Trophoblast cell (in vitro differentiated cells and primary cell): ENCODE results near the gene DSG2.

Experiments
- DNase-seq, 2 donors: peaks; one replicate each; pipeline ENCODE4 v3.0.0-alpha.2; 2016
- H2AFZ ChIP-seq: 2 replicates; pipeline ENCODE4 v1.6.1; 2013; ENCODE audit warnings: low read length, moderate library complexity, mild to moderate bottlenecking; ENCODE audit not compliant: insufficient read depth, poor library complexity
- H2AK5ac ChIP-seq: 2 replicates; pipeline ENCODE4 v1.6.1; 2013; ENCODE audit warnings: mild to moderate bottlenecking, low read length
- H2BK120ac ChIP-seq: 2 replicates; pipeline ENCODE4 v1.6.1; 2013; ENCODE audit warnings: low read length, mild to moderate bottlenecking, moderate library complexity; ENCODE audit not compliant: insufficient read depth, poor library complexity
- H2BK12ac ChIP-seq: 2 replicates; pipeline ENCODE4 v1.6.1; 2013; ENCODE audit warnings: mild to moderate bottlenecking, low read length, moderate library complexity
- H2BK5ac ChIP-seq: 2 replicates; pipeline ENCODE4 v1.6.1; 2013; ENCODE audit warnings: low read length, low read depth, moderate library complexity, mild to moderate bottlenecking; ENCODE audit not compliant: poor library complexity
- H3K14ac ChIP-seq: 2 replicates; pipeline ENCODE4 v1.6.1; 2013; ENCODE audit warnings: mild to moderate bottlenecking, low read length
- H3K18ac ChIP-seq: 2 replicates; pipeline ENCODE4 v1.6.1; 2013; ENCODE audit warnings: mild to moderate bottlenecking, low read length
- H3K23ac ChIP-seq: 2 replicates; pipeline ENCODE4 v1.6.1; 2013; ENCODE audit warnings: low read length
- H3K27ac ChIP-seq: 2 replicates; pipeline ENCODE4 v1.5.1; 2013; ENCODE audit warnings: low read depth, mild to moderate bottlenecking, inconsistent platforms, low read length, moderate library complexity
- H3K27me3 ChIP-seq: 2 replicates; pipeline ENCODE4 v1.6.1; 2013; ENCODE audit warnings: inconsistent platforms, mild to moderate bottlenecking, low read length, moderate library complexity; ENCODE audit not compliant: insufficient read depth
- H3K36me3 ChIP-seq, 2 experiments: 1 replicate in 1 of 2; 2 replicates in 1 of 2; pipeline ENCODE4 v1.6.1; 2013; ENCODE audit warnings: low read length in 2 of 2, mild to moderate bottlenecking in 2 of 2, moderate library complexity in 1 of 2; ENCODE audit not compliant: insufficient read depth in 2 of 2, control insufficient read depth in 1 of 2
- H3K4ac ChIP-seq: 2 replicates; pipeline ENCODE4 v1.6.1; 2013; ENCODE audit warnings: low read depth, mild to moderate bottlenecking, low read length, moderate library complexity
- H3K4me1 ChIP-seq, 2 experiments: 1 replicate in 1 of 2; 2 replicates in 1 of 2; pipeline ENCODE4 v1.6.1; 2013; ENCODE audit warnings: low read length in 2 of 2, mild to moderate bottlenecking in 2 of 2, moderate library complexity in 1 of 2; ENCODE audit not compliant: insufficient read depth in 2 of 2, control insufficient read depth in 1 of 2
- H3K4me2 ChIP-seq: 2 replicates; pipeline ENCODE4 v1.6.1; 2013; ENCODE audit warnings: inconsistent platforms, mild to moderate bottlenecking, low read length, moderate library complexity
- H3K4me3 ChIP-seq: 2 replicates; pipeline ENCODE4 v1.5.1; 2013; ENCODE audit warnings: mild to moderate bottlenecking, low read depth, low read length, inconsistent platforms
- H3K79me1 ChIP-seq: one replicate; pipeline ENCODE4 v1.6.1; 2013; ENCODE audit warnings: low read length
- H3K79me2 ChIP-seq: 2 replicates; pipeline ENCODE4 v1.6.1; 2013; ENCODE audit warnings: low read length, mild to moderate bottlenecking; ENCODE audit not compliant: control insufficient read depth, insufficient read depth, poor library complexity
- H3K9ac ChIP-seq: 2 replicates; pipeline ENCODE4 v1.6.1; 2013; ENCODE audit warnings: mild to moderate bottlenecking, low read length
- H3K9me3 ChIP-seq: 2 replicates; pipeline ENCODE4 v1.6.1; 2013; ENCODE audit warnings: low read depth, mild to moderate bottlenecking, control low read depth, inconsistent platforms, low read length; ENCODE audit not compliant: insufficient read depth
- H4K12ac ChIP-seq: 2 replicates; pipeline ENCODE4 v1.6.1; 2013; ENCODE audit warnings: low read depth, mild to moderate bottlenecking, low read length, moderate library complexity
- H4K8ac ChIP-seq: 2 replicates; pipeline ENCODE4 v1.6.1; 2013; ENCODE audit warnings: low read depth, mild to moderate bottlenecking, low read length, moderate library complexity
- H4K91ac ChIP-seq: one replicate; pipeline ENCODE4 v1.6.1; 2013; ENCODE audit warnings: low read depth, mild to moderate bottlenecking, low read length, moderate library complexity
- WGBS: extraction: QIAGEN DNeasy Blood & Tissue Kit; methylation state at CpG from one replicate; pipeline ENCODE4 v1.1.7; 2013; ENCODE audit warnings: missing lambda C conversion rate; ENCODE audit not compliant: insufficient read length, insufficient coverage; ENCODE audit errors: extremely low coverage; 5-methylcytosine and 5-hydroxymethylcytosine counted together

DSG2 gene

GRCh38 chr18:31557446-31557845, 59.5 kb downstream of the DSG2 start:
- no peak overlapping the region for H2BK120ac ChIP-seq
- no peak overlapping the region for H3K18ac ChIP-seq
- no CpG with 5 or more reads among the region's 3 CpGs for WGBS
- no peak overlapping the region for H3K27ac ChIP-seq
- H4K12ac ChIP-seq: no peak overlapping the region
- peaks cover 1% of the 10 kb centered on the region for H3K9me3 ChIP-seq
- H3K14ac ChIP-seq: no peak overlapping the region
- no peaks in the 10 kb centered on the region for H3K79me1 ChIP-seq
- DNase-seq: no peak
- H3K9ac ChIP-seq: no peak overlapping the region
- no peak overlapping the region for H4K91ac ChIP-seq
- no peaks in the 10 kb centered on the region for H3K27me3 ChIP-seq
- no peak overlapping the region for H4K8ac ChIP-seq
- H3K79me2 ChIP-seq: no peaks in the 10 kb centered on the region
- no peak overlapping the region for H2AFZ ChIP-seq
- H2AK5ac ChIP-seq: no peak overlapping the region
- no peaks in the 10 kb centered on the region for H3K4me1 ChIP-seq
- H3K23ac ChIP-seq: no peak overlapping the region
- no peak overlapping the region for H3K4me2 ChIP-seq
- no peak overlapping the region for H2BK5ac ChIP-seq
- H2BK12ac ChIP-seq: no peak overlapping the region
- no peak overlapping the region for H3K4me3 ChIP-seq
- no peak overlapping the region for H3K4ac ChIP-seq
- no peaks in the 10 kb centered on the region for H3K36me3 ChIP-seq

GRCh38 chr18:31558567-31558966, 60.6 kb downstream of the DSG2 start:
- Histone ChIP-seq H3K4me1 (no peaks in the 10 kb centered on the region), H3K4ac (no peak overlapping the region), H2AK5ac (no peak overlapping the region), H3K27ac (no peak overlapping the region), H3K4me3 (no peak overlapping the region), H3K18ac (no peak overlapping the region), H3K4me2 (no peak overlapping the region), H3K79me1 (no peaks in the 10 kb centered on the region), H3K27me3 (no peaks in the 10 kb centered on the region), H3K9me3 (peaks cover 1% of the 10 kb centered on the region), H3K79me2 (no peaks in the 10 kb centered on the region), H3K14ac (no peak overlapping the region), H2BK120ac (no peak overlapping the region), H3K36me3 (no peaks in the 10 kb centered on the region), H4K8ac (no peak overlapping the region), H3K23ac (no peak overlapping the region), H4K91ac (no peak overlapping the region), H2BK5ac (no peak overlapping the region), H3K9ac (no peak overlapping the region), H2AFZ (no peak overlapping the region), H2BK12ac (no peak overlapping the region), H4K12ac (no peak overlapping the region)
- peak in 1 of 2 donors; percentile 19 for DNase-seq
- WGBS: no CpG with 5 or more reads among the region's 9 CpGs

GRCh38 chr18:31562726-31563125, 64.7 kb downstream of the DSG2 start:
- peak in 1 of 2 donors; percentile 15 for DNase-seq
- Histone ChIP-seq H4K8ac (no peak overlapping the region), H4K12ac (no peak overlapping the region), H3K14ac (no peak overlapping the region), H2AK5ac (no peak overlapping the region), H3K4me3 (no peak overlapping the region), H3K4ac (no peak overlapping the region), H3K23ac (no peak overlapping the region), H2AFZ (no peak overlapping the region), H4K91ac (no peak overlapping the region), H3K9me3 (no peaks in the 10 kb centered on the region), H3K4me2 (no peak overlapping the region), H2BK12ac (no peak overlapping the region), H3K79me1 (no peaks in the 10 kb centered on the region), H3K27me3 (no peaks in the 10 kb centered on the region), H3K36me3 (no peaks in the 10 kb centered on the region), H3K18ac (no peak overlapping the region), H3K27ac (no peak overlapping the region), H2BK5ac (no peak overlapping the region), H3K79me2 (no peaks in the 10 kb centered on the region), H3K4me1 (no peaks in the 10 kb centered on the region), H2BK120ac (no peak overlapping the region), H3K9ac (no peak overlapping the region)
- no CpG with 5 or more reads among the region's 4 CpGs for WGBS

GRCh38 chr18:31563778-31564177, 65.8 kb downstream of the DSG2 start:
- Histone ChIP-seq H3K79me2 (no peaks in the 10 kb centered on the region), H3K4me3 (no peak overlapping the region), H3K36me3 (no peaks in the 10 kb centered on the region), H3K23ac (no peak overlapping the region), H3K4ac (no peak overlapping the region), H2AFZ (no peak overlapping the region), H3K4me1 (no peaks in the 10 kb centered on the region), H3K9ac (no peak overlapping the region), H3K79me1 (no peaks in the 10 kb centered on the region), H4K91ac (no peak overlapping the region), H3K27ac (no peak overlapping the region), H2AK5ac (no peak overlapping the region), H3K18ac (no peak overlapping the region), H3K4me2 (no peak overlapping the region), H4K8ac (no peak overlapping the region), H3K14ac (no peak overlapping the region), H2BK120ac (no peak overlapping the region), H4K12ac (no peak overlapping the region), H3K27me3 (no peaks in the 10 kb centered on the region), H2BK5ac (no peak overlapping the region), H3K9me3 (no peaks in the 10 kb centered on the region), H2BK12ac (no peak overlapping the region)
- WGBS: no CpG with 5 or more reads among the region's 1 CpG
- DNase-seq: no peak
